Type B pancreatic cell (in vitro differentiated cells): ENCODE measurements around the gene C4orf50. TPM values are rescaled to one million over a fixed set of nuclear protein-coding genes. Genes with fewer than 3 reads are reported as not detected.

Experiments
- DNase-seq: peaks from one replicate; pipeline ENCODE4 v3.0.0; 2021; ENCODE audit warnings: mixed read lengths; ENCODE audit not compliant: unreplicated experiment; ENCODE audit errors: extremely low spot score
- H3K27ac Mint-ChIP-seq: 2 replicates; pipeline ENCODE4 v1.8.0; 2021; ENCODE audit warnings: mild to moderate bottlenecking, mixed read lengths
- H3K27me3 Mint-ChIP-seq: 2 replicates; pipeline ENCODE4 v1.8.0; 2021; ENCODE audit warnings: mixed read lengths
- H3K36me3 Mint-ChIP-seq: 2 replicates; pipeline ENCODE4 v1.8.0; 2021; ENCODE audit warnings: mixed read lengths
- H3K4me1 Mint-ChIP-seq: one replicate; pipeline ENCODE4 v1.8.0; 2021; ENCODE audit warnings: mixed read lengths; ENCODE audit not compliant: unreplicated experiment
- H3K4me3 Mint-ChIP-seq: 2 replicates; pipeline ENCODE4 v1.8.0; 2021; ENCODE audit warnings: mild to moderate bottlenecking, mixed read lengths
- H3K9me3 Mint-ChIP-seq: 2 replicates; pipeline ENCODE4 v1.8.0; 2021; ENCODE audit warnings: mixed read lengths
- CTCF ChIP-seq: fragments of 200-600 bp; sonication (generic); conservative IDR thresholded peaks from 2 replicates; pipeline ENCODE4 v1.5.0; 2021; ENCODE audit warnings: antibody characterized with exemption, mild to moderate bottlenecking
- total RNA-seq: library from RNA; stranded (reverse); gene quantifications from 2 replicates; pipeline ENCODE4 v1.2.1, GENCODE V29; 2021; ENCODE audit warnings: low replicate concordance

The C4orf50 gene
- total RNA-seq, 1 donor from 2014 or later: 0.19 TPM

- Mint-ChIP-seq H3K9me3 (no peaks in the 10 kb centered on the region), H3K4me1 (no peaks in the 10 kb centered on the region), H3K27ac (no peak overlapping the region), H3K4me3 (no peak overlapping the region), H3K36me3 (no peaks in the 10 kb centered on the region), H3K27me3 (peaks cover 35% of the 10 kb centered on the region)
- no peak for DNase-seq
- TF ChIP-seq CTCF: no peak
Measured at GRCh38 chr4:5976431-5976830, 41.8 kb downstream of the C4orf50 start.

GRCh38 chr4:5974321-5974720 is 43.9 kb downstream of the C4orf50 start:
- no peak for DNase-seq
- Mint-ChIP-seq H3K27ac (no peak overlapping the region), H3K27me3 (peaks cover 31% of the 10 kb centered on the region)

GRCh38 chr4:5973486-5974220 is 44.6 kb downstream of the C4orf50 start:
- no peak for DNase-seq
- Mint-ChIP-seq H3K27ac (no peak overlapping the region), H3K27me3 (peaks cover 29% of the 10 kb centered on the region), H3K4me1 (no peaks in the 10 kb centered on the region), H3K4me3 (no peak overlapping the region), H3K9me3 (no peaks in the 10 kb centered on the region), H3K36me3 (no peaks in the 10 kb centered on the region)
- TF ChIP-seq CTCF: no peak

More at GRCh38 chr4:5974321-5974720, 43.9 kb downstream of the C4orf50 start:
- Mint-ChIP-seq H3K36me3 (no peaks in the 10 kb centered on the region), H3K4me3 (no peak overlapping the region), H3K4me1 (no peaks in the 10 kb centered on the region), H3K9me3 (no peaks in the 10 kb centered on the region)
- TF ChIP-seq CTCF: no peak

- no peak overlapping the region for H3K4me3 Mint-ChIP-seq
- H3K27me3 Mint-ChIP-seq: peaks cover 30% of the 10 kb centered on the region
- TF ChIP-seq CTCF: no peak
- no peaks in the 10 kb centered on the region for H3K9me3 Mint-ChIP-seq
- H3K27ac Mint-ChIP-seq: no peak overlapping the region
- DNase-seq: no peak
- no peaks in the 10 kb centered on the region for H3K4me1 Mint-ChIP-seq
- H3K36me3 Mint-ChIP-seq: no peaks in the 10 kb centered on the region
Measured at GRCh38 chr4:5973033-5973432, 45.2 kb downstream of the C4orf50 start.

- peaks cover 26% of the 10 kb centered on the region for H3K27me3 Mint-ChIP-seq
Measured at GRCh38 chr4:5972571-5972970, 45.7 kb downstream of the C4orf50 start.

More at GRCh38 chr4:5972571-5972970, 45.7 kb downstream of the C4orf50 start:
- no peak for TF ChIP-seq CTCF
- no peaks in the 10 kb centered on the region for H3K36me3 Mint-ChIP-seq
- H3K4me3 Mint-ChIP-seq: no peak overlapping the region
- H3K4me1 Mint-ChIP-seq: no peaks in the 10 kb centered on the region
- H3K9me3 Mint-ChIP-seq: no peaks in the 10 kb centered on the region
- H3K27ac Mint-ChIP-seq: no peak overlapping the region
- no peak for DNase-seq
